ENCODE measurements around the gene ARHGAP23.

The ARHGAP23 gene

GRCh38 chr17:38539386-38539785, 111.1 kb downstream of the ARHGAP23 start:
- TF ChIP-seq EP300 (IDR thresholded peaks at IDR 0.05; ENCODE audit: borderline replicate concordance) (no peak), MAX (IDR thresholded peaks at IDR 0.05) (no peak), CEBPB (IDR thresholded peaks at IDR 0.05) (no peak), USF1 (IDR thresholded peaks at IDR 0.05) (no peak), CREB1 (IDR thresholded peaks at IDR 0.05; ENCODE audit: low read depth) (no peak), ZBTB7A (IDR thresholded peaks at IDR 0.05; ENCODE audit: low read depth) (no peak), NFIC (IDR thresholded peaks at IDR 0.05) (no peak), EGR1 (IDR thresholded peaks at IDR 0.05) (no peak), TAF1 (IDR thresholded peaks at IDR 0.05; ENCODE audit: low read depth) (no peak), REST (IDR thresholded peaks at IDR 0.05; ENCODE audit: low read depth) (no peak), RAD21 (IDR thresholded peaks at IDR 0.05; ENCODE audit: low read depth) (no peak), FOXM1 (IDR thresholded peaks at IDR 0.05; ENCODE audit: borderline replicate concordance, low read depth) (no peak), TEAD4 (IDR thresholded peaks at IDR 0.05) (no peak), TCF12 (IDR thresholded peaks at IDR 0.05; ENCODE audit: low read depth) (no peak), YY1 (IDR thresholded peaks at IDR 0.05; ENCODE audit: low read depth) (no peak)

GRCh38 chr17:38540514-38541045, 112.3 kb downstream of the ARHGAP23 start:
- TF ChIP-seq FOXM1 (IDR thresholded peaks at IDR 0.05; ENCODE audit: borderline replicate concordance, low read depth): no peak
- no peak for TF ChIP-seq EP300 (IDR thresholded peaks at IDR 0.05; ENCODE audit: borderline replicate concordance)
- no peak for TF ChIP-seq MAX (IDR thresholded peaks at IDR 0.05)
- TF ChIP-seq YY1 (IDR thresholded peaks at IDR 0.05; ENCODE audit: low read depth): no peak
- TF ChIP-seq CREB1 (IDR thresholded peaks at IDR 0.05; ENCODE audit: low read depth): no peak
- no peak for TF ChIP-seq RAD21 (IDR thresholded peaks at IDR 0.05; ENCODE audit: low read depth)
- TF ChIP-seq TEAD4 (IDR thresholded peaks at IDR 0.05): no peak
- TF ChIP-seq EGR1 (IDR thresholded peaks at IDR 0.05): no peak
- no peak for TF ChIP-seq TAF1 (IDR thresholded peaks at IDR 0.05; ENCODE audit: low read depth)
- no peak for TF ChIP-seq CEBPB (IDR thresholded peaks at IDR 0.05)
- no peak for TF ChIP-seq REST (IDR thresholded peaks at IDR 0.05; ENCODE audit: low read depth)
- no peak for TF ChIP-seq TCF12 (IDR thresholded peaks at IDR 0.05; ENCODE audit: low read depth)

- TF ChIP-seq TAF1 (IDR thresholded peaks at IDR 0.05; ENCODE audit: low read depth): no peak
- TF ChIP-seq ZBTB7A (IDR thresholded peaks at IDR 0.05; ENCODE audit: low read depth): no peak
These were observed 113.0 kb downstream of the ARHGAP23 start for GRCh38 chr17:38541281-38541680.

- no peak for TF ChIP-seq FOXM1 (IDR thresholded peaks at IDR 0.05; ENCODE audit: borderline replicate concordance, low read depth)
- no peak for TF ChIP-seq CREB1 (IDR thresholded peaks at IDR 0.05; ENCODE audit: low read depth)
- no peak for TF ChIP-seq USF1 (IDR thresholded peaks at IDR 0.05)
- TF ChIP-seq CEBPB (IDR thresholded peaks at IDR 0.05): no peak
- TF ChIP-seq EP300 (IDR thresholded peaks at IDR 0.05; ENCODE audit: borderline replicate concordance): no peak
- no peak for TF ChIP-seq YY1 (IDR thresholded peaks at IDR 0.05; ENCODE audit: low read depth)
- no peak for TF ChIP-seq TEAD4 (IDR thresholded peaks at IDR 0.05)
- TF ChIP-seq NFIC (IDR thresholded peaks at IDR 0.05): no peak
- no peak for TF ChIP-seq TAF1 (IDR thresholded peaks at IDR 0.05; ENCODE audit: low read depth)
- TF ChIP-seq REST (IDR thresholded peaks at IDR 0.05; ENCODE audit: low read depth): no peak
- no peak for TF ChIP-seq EGR1 (IDR thresholded peaks at IDR 0.05)
- no peak for TF ChIP-seq RAD21 (IDR thresholded peaks at IDR 0.05; ENCODE audit: low read depth)
- TF ChIP-seq MAX (IDR thresholded peaks at IDR 0.05): no peak
- no peak for TF ChIP-seq TCF12 (IDR thresholded peaks at IDR 0.05; ENCODE audit: low read depth)
- no peak for TF ChIP-seq ZBTB7A (IDR thresholded peaks at IDR 0.05; ENCODE audit: low read depth)
These were observed 114.0 kb downstream of the ARHGAP23 start for GRCh38 chr17:38542286-38542685.
